PC-3 (cell line): Measurements from ENCODE around the gene FAM83G. TPM values are rescaled to one million over a fixed set of nuclear protein-coding genes. Genes with fewer than 3 reads are reported as not detected.

Source experiments
- ATAC-seq: fragments of 200-7000 bp; cut with Tn5 transposase; 2 replicates; pipeline ENCODE4 v1.9.1; 2020; ENCODE audit warnings: mild to moderate bottlenecking, moderate library complexity
- BruUV-seq: library from RNA; stranded (reverse); fragments of 400-500 nt; replicated peaks from 2 replicates; lab custom pipeline; 2021; lab: Mats Ljungman, UMichigan
- CTCF ChIA-PET: fragments of 300-600 bp; sonication (Branson Sonifier 250); formaldehyde crosslinking; loops from one replicate; lab custom pipeline; 2022; ENCODE audit warnings: antibody characterized with exemption; lab: Charles Lee
- POLR2A ChIA-PET: fragments of 300-600 bp; sonication (Branson Sonifier 250); formaldehyde crosslinking; loops from one replicate; lab custom pipeline; 2022; ENCODE audit warnings: antibody characterized with exemption; ENCODE audit not compliant: unreplicated experiment; lab: Charles Lee
- DNase-seq: peaks from one replicate; pipeline ENCODE4 v3.0.0-alpha.2; 2015
- H2AFZ ChIP-seq: fragments of 300-600 bp; sonication (generic); 2 replicates; pipeline ENCODE4 v1.6.0; 2016; ENCODE audit warnings: antibody characterized with exemption, low read length
- H3F3A ChIP-seq: fragments of 300-600 bp; sonication (generic); one replicate; pipeline ENCODE4 v1.6.0; 2017; ENCODE audit warnings: antibody characterized with exemption, low read length, control low read depth, mild to moderate bottlenecking; ENCODE audit not compliant: unreplicated experiment
- H3K27ac ChIP-seq: fragments of 300-600 bp; sonication (generic); 2 replicates; pipeline ENCODE4 v1.5.1; 2016; ENCODE audit warnings: mild to moderate bottlenecking, low read length
- H3K27me3 ChIP-seq: fragments of 300-600 bp; sonication (generic); 2 replicates; pipeline ENCODE4 v1.6.1; 2016; ENCODE audit warnings: low read length, mixed read lengths
- H3K36me3 ChIP-seq: fragments of 300-600 bp; sonication (generic); 2 replicates; pipeline ENCODE4 v1.6.1; 2016; ENCODE audit warnings: low read depth, mixed run types, low read length, mixed read lengths
- H3K4me1 ChIP-seq: fragments of 300-600 bp; sonication (generic); 2 replicates; pipeline ENCODE4 v1.5.1; 2016; ENCODE audit warnings: low read length; ENCODE audit not compliant: insufficient read depth
- H3K4me2 ChIP-seq: fragments of 300-600 bp; sonication (generic); 2 replicates; pipeline ENCODE4 v1.6.0; 2016; ENCODE audit warnings: low read length
- H3K4me3 ChIP-seq: fragments of 300-600 bp; sonication (generic); 2 replicates; pipeline ENCODE4 v1.5.1; 2016; ENCODE audit warnings: mild to moderate bottlenecking, low read length, mixed read lengths
- H3K79me2 ChIP-seq: fragments of 300-600 bp; sonication (generic); 2 replicates; pipeline ENCODE4 v1.6.1; 2017; ENCODE audit warnings: low read length, mixed read lengths
- H3K9ac ChIP-seq: fragments of 300-600 bp; sonication (generic); 2 replicates; pipeline ENCODE4 v1.6.0; 2016; ENCODE audit warnings: mild to moderate bottlenecking, low read length
- H3K9me2 ChIP-seq: fragments of 300-600 bp; sonication (generic); replicated peaks from 2 replicates; pipeline ENCODE4 v1.6.1; 2016; ENCODE audit warnings: mixed run types, low read length, mixed read lengths
- H3K9me3 ChIP-seq: fragments of 300-600 bp; sonication (generic); 2 replicates; pipeline ENCODE4 v1.6.1; 2016; ENCODE audit warnings: low read length, mixed read lengths
- H4K20me1 ChIP-seq: fragments of 300-600 bp; sonication (generic); 2 replicates; pipeline ENCODE4 v1.6.1; 2016; ENCODE audit warnings: low read length, mixed read lengths
- EZH2 ChIP-seq: fragments of 300-600 bp; sonication (generic); IDR thresholded peaks from one replicate; pipeline ENCODE4 v1.6.1; 2017; ENCODE audit warnings: antibody characterized with exemption, mild to moderate bottlenecking, low read length; ENCODE audit not compliant: unreplicated experiment
- EZH2phosphoT487 ChIP-seq: fragments of 300-600 bp; sonication (generic); IDR thresholded peaks from 2 replicates; pipeline ENCODE4 v1.6.1; 2018; ENCODE audit warnings: mild to moderate bottlenecking, antibody characterized with exemption, low read length, borderline replicate concordance
- intact Hi-C: fragments of 100-400 bp; cut with micrococcal nuclease; formaldehyde crosslinking; loops from 2 replicates; pipeline ENCODE4 v1.9.0; 2023
- total RNA-seq: library from RNA; depleted of rRNA; stranded (reverse); fragments of >200 nt; gene quantifications from 2 replicates; pipeline ENCODE4 v1.2.3, GENCODE V29; 2014
- TF ChIP-seq, protein P1 (sequence below): fragments of 300-600 bp; sonication (generic); conservative IDR thresholded peaks from 2 replicates; pipeline ENCODE4 v1.5.1; 2017; ENCODE audit warnings: antibody characterized with exemption, low read depth, mild to moderate bottlenecking, low read length

Gene FAM83G
- total RNA-seq, 1 experiment from 2014 or later: 0.26 TPM

DNA sequence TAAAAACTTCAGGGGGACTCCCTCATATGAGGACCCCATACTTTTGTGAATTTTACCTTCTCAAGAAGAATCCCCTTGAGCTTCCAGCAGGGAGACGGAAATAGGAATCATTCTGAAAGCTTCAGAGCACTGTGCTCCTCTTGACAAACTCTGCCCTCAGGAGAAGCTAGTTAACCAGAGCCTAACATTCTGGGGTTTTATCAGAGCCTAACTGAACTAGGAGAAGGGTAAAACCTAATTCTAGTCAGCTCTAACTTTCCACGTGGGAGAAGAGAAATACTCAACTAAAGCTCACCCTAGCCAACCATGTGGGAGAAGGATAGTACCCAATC, 65.9 kb downstream of the FAM83G start:
- POLR2A ChIA-PET: no interaction called here
- Histone ChIP-seq H3K27ac (no peak overlapping the region), H3K36me3 (no peaks in the 10 kb centered on the region), H3F3A (no peaks in the 10 kb centered on the region), H3K9me3 (no peaks in the 10 kb centered on the region), H3K27me3 (no peaks in the 10 kb centered on the region), H2AFZ (no peak overlapping the region), H3K4me1 (peaks cover 9% of the 10 kb centered on the region), H3K4me2 (no peak overlapping the region), H3K9ac (no peak overlapping the region), H3K4me3 (no peak overlapping the region), H4K20me1 (no peaks in the 10 kb centered on the region), H3K9me2 (no peaks in the 10 kb centered on the region), H3K79me2 (no peaks in the 10 kb centered on the region)
- no peak for TF ChIP-seq EZH2phosphoT487
- TF ChIP-seq, protein P1, sequence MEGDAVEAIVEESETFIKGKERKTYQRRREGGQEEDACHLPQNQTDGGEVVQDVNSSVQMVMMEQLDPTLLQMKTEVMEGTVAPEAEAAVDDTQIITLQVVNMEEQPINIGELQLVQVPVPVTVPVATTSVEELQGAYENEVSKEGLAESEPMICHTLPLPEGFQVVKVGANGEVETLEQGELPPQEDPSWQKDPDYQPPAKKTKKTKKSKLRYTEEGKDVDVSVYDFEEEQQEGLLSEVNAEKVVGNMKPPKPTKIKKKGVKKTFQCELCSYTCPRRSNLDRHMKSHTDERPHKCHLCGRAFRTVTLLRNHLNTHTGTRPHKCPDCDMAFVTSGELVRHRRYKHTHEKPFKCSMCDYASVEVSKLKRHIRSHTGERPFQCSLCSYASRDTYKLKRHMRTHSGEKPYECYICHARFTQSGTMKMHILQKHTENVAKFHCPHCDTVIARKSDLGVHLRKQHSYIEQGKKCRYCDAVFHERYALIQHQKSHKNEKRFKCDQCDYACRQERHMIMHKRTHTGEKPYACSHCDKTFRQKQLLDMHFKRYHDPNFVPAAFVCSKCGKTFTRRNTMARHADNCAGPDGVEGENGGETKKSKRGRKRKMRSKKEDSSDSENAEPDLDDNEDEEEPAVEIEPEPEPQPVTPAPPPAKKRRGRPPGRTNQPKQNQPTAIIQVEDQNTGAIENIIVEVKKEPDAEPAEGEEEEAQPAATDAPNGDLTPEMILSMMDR: no peak
- intact Hi-C loops: no loop called here
- CTCF ChIA-PET: no interaction called here
- ATAC-seq (no peak), DNase-seq (no peak)
- no TSS peak for BruUV-seq

DNA sequence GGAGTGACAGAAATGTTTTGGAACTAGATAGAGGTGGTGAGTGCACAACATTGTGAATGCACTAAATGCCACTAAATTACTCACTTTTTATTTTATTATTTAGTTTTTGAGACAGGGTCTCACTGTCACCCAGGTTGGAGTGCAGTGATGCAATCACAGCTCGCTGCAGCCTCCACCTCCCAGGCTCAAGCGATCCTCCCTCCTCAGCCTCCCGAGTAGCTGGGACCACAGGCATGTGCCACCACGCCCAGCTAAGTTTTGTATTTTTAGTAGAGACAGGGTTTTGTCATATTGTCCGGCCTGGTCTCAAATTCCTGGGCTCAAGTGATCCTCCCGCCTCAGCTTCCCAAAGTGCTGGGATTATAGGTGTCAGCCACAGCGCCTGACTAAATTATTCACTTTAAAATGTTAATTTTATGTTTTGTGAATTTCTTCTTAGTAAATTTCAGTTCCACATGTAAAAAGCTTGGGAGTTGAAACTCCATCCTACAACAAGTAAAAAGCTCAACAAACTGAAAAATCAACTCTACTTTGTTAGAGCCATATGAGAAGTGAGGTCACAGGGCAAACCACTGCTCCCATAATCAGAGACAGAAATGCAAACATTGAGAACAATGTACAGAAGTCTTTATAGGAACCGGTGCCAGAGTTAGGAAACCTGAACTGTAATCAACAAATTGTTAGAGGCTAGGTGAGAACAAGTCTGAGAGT, 66.4 kb downstream of the FAM83G start:
- BruUV-seq: no TSS peak
- H3K9me2 ChIP-seq: no peaks in the 10 kb centered on the region
- H3K9ac ChIP-seq: no peak overlapping the region
- no peak overlapping the region for H3K27ac ChIP-seq
- TF ChIP-seq EZH2 (no peak), EZH2phosphoT487 (no peak)
- TF ChIP-seq, protein P1: no peak
- H3K27me3 ChIP-seq: no peaks in the 10 kb centered on the region
- no peaks in the 10 kb centered on the region for H3K36me3 ChIP-seq
- H4K20me1 ChIP-seq: no peaks in the 10 kb centered on the region
- DNase-seq: peak; percentile 53
- H3K4me3 ChIP-seq: no peak overlapping the region
- intact Hi-C loops: no loop called here
- no peak overlapping the region for H2AFZ ChIP-seq
- H3K4me1 ChIP-seq: peaks cover 9% of the 10 kb centered on the region
- ATAC-seq: peak; percentile 73
- H3K4me2 ChIP-seq: no peak overlapping the region
- H3K9me3 ChIP-seq: no peaks in the 10 kb centered on the region
- CTCF ChIA-PET: no interaction called here
- H3K79me2 ChIP-seq: no peaks in the 10 kb centered on the region
- POLR2A ChIA-PET: no interaction called here
- no peaks in the 10 kb centered on the region for H3F3A ChIP-seq
